HCT116 (cell line): ENCODE results near the gene HPCA. TPM values are rescaled to one million over a fixed set of nuclear protein-coding genes. Genes with fewer than 3 reads are reported as not detected.

Experiments used
- ATAC-seq: fragments of 200-7000 bp; cut with Tn5 transposase; 2 replicates; pipeline ENCODE4 v1.9.1; 2020; ENCODE audit warnings: mild to moderate bottlenecking, moderate library complexity
- BruUV-seq: library from RNA; stranded (reverse); fragments of 400-500 nt; replicated peaks from 2 replicates; lab custom pipeline; 2021; lab: Mats Ljungman, UMichigan
- CTCF ChIA-PET: fragments of 300-600 bp; sonication (Branson Sonifier 250); formaldehyde crosslinking; loops from one replicate; lab custom pipeline; 2021; ENCODE audit warnings: antibody characterized with exemption; lab: Charles Lee
- POLR2A ChIA-PET: fragments of 300-600, 350-600 bp; sonication (Branson Sonifier 250); formaldehyde crosslinking; loops from one replicate; lab custom pipeline; 2021; ENCODE audit warnings: antibody characterized with exemption; lab: Charles Lee
- RAD21 ChIA-PET, 2 experiments: fragments of 300-600 bp; sonication (Branson Sonifier 250); formaldehyde crosslinking; loops; one replicate each; lab custom pipeline; 2023; ENCODE audit warnings: low total read pairs in 2 of 2; ENCODE audit not compliant: uncharacterized antibody in 2 of 2, unreplicated experiment in 2 of 2, low non-redundant PET in 1 of 2; lab: Charles Lee
- DNase-seq: peaks from one replicate; pipeline ENCODE4 v3.0.0-alpha.2; 2010; ENCODE audit warnings: low read depth, low spot score
- H2AFZ ChIP-seq: fragments of 200-600 bp; shearing (Covaris generic), sonication (generic); 2 replicates; pipeline ENCODE4 v1.6.1; 2017; ENCODE audit warnings: low read depth, mixed run types, mixed read lengths, antibody characterized with exemption, low read length; ENCODE audit not compliant: poor library complexity, severe bottlenecking
- H3K27ac ChIP-seq: 2 replicates; pipeline ENCODE4 v1.5.1; 2012; ENCODE audit warnings: low read depth, low read length
- H3K27me3 ChIP-seq: fragments of 200-600 bp; sonication (generic); 2 replicates; pipeline ENCODE4 v1.6.1; 2016; ENCODE audit warnings: mixed run types, low read length, mixed read lengths; ENCODE audit not compliant: insufficient read depth
- H3K36me3 ChIP-seq, 2 experiments: fragments of 200-500 bp in 1 of 2; fragments of 200-600 bp in 1 of 2; sonication (Bioruptor generic) in 1 of 2; sonication (generic) in 1 of 2; 2 replicates each; pipeline versions ENCODE4 v1.5.1 to v1.6.1; 2014 to 2016; ENCODE audit warnings: low read length in 2 of 2, inconsistent platforms in 1 of 2, mixed read lengths in 1 of 2, mixed run types in 1 of 2; ENCODE audit not compliant: insufficient read depth in 2 of 2, control insufficient read depth in 1 of 2
- H3K4me1 ChIP-seq, 2 experiments: fragments of 200-600 bp in 1 of 2; sonication (generic) in 1 of 2; 2 replicates each; pipeline versions ENCODE4 v1.5.1 to v1.6.1; 2012 to 2017; ENCODE audit warnings: low read length in 2 of 2, inconsistent platforms in 1 of 2, mild to moderate bottlenecking in 1 of 2, mixed read lengths in 1 of 2, mixed run types in 1 of 2, moderate library complexity in 1 of 2; ENCODE audit not compliant: insufficient read depth in 2 of 2, control insufficient read depth in 1 of 2
- H3K4me2 ChIP-seq: fragments of 200-600 bp; sonication (generic); 2 replicates; pipeline ENCODE4 v1.6.1; 2017; ENCODE audit warnings: mixed run types, low read length, mixed read lengths
- H3K4me3 ChIP-seq, 2 experiments: fragments of 200-600 bp in 1 of 2; sonication (generic) in 1 of 2; replicated peaks in 1 of 2; 2 replicates each; pipeline ENCODE4 v1.5.1; 2011 to 2016; ENCODE audit warnings: low read length in 2 of 2, control low read depth in 1 of 2, low read depth in 1 of 2, mild to moderate bottlenecking in 1 of 2, mixed read lengths in 1 of 2, mixed run types in 1 of 2
- H3K79me2 ChIP-seq: fragments of 200-600 bp; sonication (generic); 2 replicates; pipeline ENCODE4 v1.6.1; 2017; ENCODE audit warnings: mild to moderate bottlenecking, mixed run types, low read length, moderate library complexity, mixed read lengths; ENCODE audit not compliant: insufficient read depth
- H3K9ac ChIP-seq: fragments of 200-600 bp; sonication (generic); 2 replicates; pipeline ENCODE4 v1.6.1; 2016; ENCODE audit warnings: low read length, mixed read lengths
- H3K9me2 ChIP-seq: fragments of 200-600 bp; sonication (generic), shearing (Covaris generic); 2 replicates; pipeline ENCODE4 v1.6.1; 2017; ENCODE audit warnings: mixed run types, mild to moderate bottlenecking, moderate library complexity; ENCODE audit not compliant: insufficient read depth
- H3K9me3 ChIP-seq, 2 experiments: fragments of 200-500 bp in 1 of 2; fragments of 200-600 bp in 1 of 2; sonication (Bioruptor generic) in 1 of 2; sonication (generic) in 1 of 2; 2 replicates each; pipeline ENCODE4 v1.6.1; 2014 to 2017; ENCODE audit warnings: low read length in 2 of 2, mixed read lengths in 2 of 2, inconsistent platforms in 1 of 2, low read depth in 1 of 2, mild to moderate bottlenecking in 1 of 2, mixed run types in 1 of 2, moderate library complexity in 1 of 2; ENCODE audit not compliant: control insufficient read depth in 1 of 2, insufficient read depth in 1 of 2
- H4K20me1 ChIP-seq: fragments of 200-600 bp; sonication (generic), shearing (Covaris generic); 2 replicates; pipeline ENCODE4 v1.6.1; 2017; ENCODE audit warnings: mixed run types, mild to moderate bottlenecking, moderate library complexity; ENCODE audit not compliant: insufficient read depth
- ATF3 ChIP-seq: IDR thresholded peaks from 2 replicates; pipeline ENCODE4 v1.6.1; 2012
- CEBPB ChIP-seq: IDR thresholded peaks from 2 replicates; pipeline ENCODE4 v1.6.1; 2012; ENCODE audit warnings: low read depth
- EGR1 ChIP-seq: IDR thresholded peaks from 2 replicates; pipeline ENCODE4 v1.6.1; 2012; ENCODE audit warnings: low read depth
- ELF1 ChIP-seq: IDR thresholded peaks from 2 replicates; pipeline ENCODE4 v1.6.1; 2012; ENCODE audit warnings: low read depth, borderline replicate concordance
- EZH2 ChIP-seq: fragments of 200-600 bp; sonication (generic); IDR thresholded peaks from 2 replicates; pipeline ENCODE4 v1.6.1; 2017; ENCODE audit warnings: antibody characterized with exemption, mixed run types
- EZH2phosphoT487 ChIP-seq: fragments of 200-600 bp; IDR thresholded peaks from 2 replicates; pipeline ENCODE4 v1.6.1; 2018; ENCODE audit warnings: antibody characterized with exemption, borderline replicate concordance
- FOSL1 ChIP-seq: IDR thresholded peaks from 2 replicates; pipeline ENCODE4 v1.6.1; 2012; ENCODE audit warnings: low read depth
- JUND ChIP-seq: IDR thresholded peaks from 2 replicates; pipeline ENCODE4 v1.6.1; 2012
- MAX ChIP-seq: IDR thresholded peaks from 2 replicates; pipeline ENCODE4 v1.6.1; 2012
- POLR2A ChIP-seq: IDR thresholded peaks from 2 replicates; pipeline ENCODE4 v1.7.0; 2011; ENCODE audit warnings: borderline replicate concordance; ENCODE audit not compliant: insufficient read depth, insufficient read length; ENCODE audit errors: extremely low read depth
- RAD21 ChIP-seq: IDR thresholded peaks from 2 replicates; pipeline ENCODE4 v1.6.1; 2012; ENCODE audit warnings: low read depth, mild to moderate bottlenecking
- SIN3A ChIP-seq: IDR thresholded peaks from 2 replicates; pipeline ENCODE4 v1.6.1; 2012; ENCODE audit warnings: low read depth
- SP1 ChIP-seq: IDR thresholded peaks from 2 replicates; pipeline ENCODE4 v1.6.1; 2012; ENCODE audit warnings: low read depth
- SRF ChIP-seq: IDR thresholded peaks from 2 replicates; pipeline ENCODE4 v1.6.1; 2012; ENCODE audit warnings: low read depth
- TCF7L2 ChIP-seq: IDR thresholded peaks from 2 replicates; pipeline ENCODE4 v1.7.0; 2011; ENCODE audit warnings: borderline replicate concordance, inconsistent platforms; ENCODE audit not compliant: insufficient read depth, insufficient read length; ENCODE audit errors: extremely low read depth
- intact Hi-C: fragments of 100-400 bp; cut with micrococcal nuclease; formaldehyde crosslinking; loops from 2 replicates; pipeline ENCODE4 v1.10.0; 2022
- total RNA-seq: library from RNA; stranded (reverse); gene quantifications from one replicate; pipeline ENCODE4 v1.2.1, GENCODE V29; 2021; ENCODE audit not compliant: unreplicated experiment
- TF ChIP-seq, protein P1 (sequence below), 3 experiments: fragments of 200-600 bp in 1 of 3; sonication (generic) in 1 of 3; IDR thresholded peaks in 2 of 3; conservative IDR thresholded peaks in 1 of 3; 2 replicates each; pipeline ENCODE4 v1.5.1; 2012 to 2017; ENCODE audit warnings: low read depth in 2 of 3, low read length in 2 of 3, antibody characterized with exemption in 1 of 3, borderline replicate concordance in 1 of 3, control low read depth in 1 of 3, mild to moderate bottlenecking in 1 of 3, mixed read lengths in 1 of 3, mixed run types in 1 of 3, moderate library complexity in 1 of 3; ENCODE audit not compliant: insufficient read depth in 1 of 3
- TF ChIP-seq, protein P2 (sequence below): IDR thresholded peaks from 2 replicates; pipeline ENCODE4 v1.6.1; 2012; ENCODE audit warnings: low read depth

HPCA gene
- total RNA-seq, 1 experiment from 2014 or later: 0.15 TPM

DNA sequence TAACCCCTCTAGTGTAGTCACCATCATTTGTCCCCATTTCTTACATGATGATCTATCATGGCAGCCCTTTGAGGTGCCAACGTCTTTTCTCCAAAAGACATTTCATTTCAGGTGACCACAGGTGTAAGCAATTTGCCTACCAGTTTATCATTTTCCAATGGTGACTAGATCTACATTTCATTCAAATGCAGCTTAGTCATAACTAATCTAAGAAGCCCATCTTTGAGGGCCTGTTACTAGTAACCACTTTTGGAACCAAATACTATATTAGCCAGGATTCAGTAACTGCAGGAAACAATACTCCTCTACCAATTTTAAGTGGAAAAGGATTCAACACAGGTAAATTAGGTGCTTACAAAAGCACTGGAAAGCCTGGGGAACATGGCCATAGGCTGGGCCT lies 45.5 kb downstream of the HPCA start:
- intact Hi-C loops: no loop called here
- Histone ChIP-seq H3K4me3 (no peak overlapping the region), H3K4me1 (peaks cover 12% of the 10 kb centered on the region in 2 experiments; a peak in 3 of 4 replicates), H2AFZ (no peak overlapping the region), H3K9ac (no peak overlapping the region), H3K4me2 (no peak overlapping the region), H3K9me3 (no peaks in the 10 kb centered on the region), H3K36me3 (0 out of 4 replicates have a peak, but pooled peaks cover 0 to 4% of the 10 kb centered on the region in 2 experiments), H3K9me2 (no peaks in the 10 kb centered on the region), H3K27me3 (no peaks in the 10 kb centered on the region), H3K27ac (no peak overlapping the region), H3K79me2 (no peaks in the 10 kb centered on the region), H4K20me1 (no peaks in the 10 kb centered on the region)
- no TSS peak for BruUV-seq
- POLR2A ChIA-PET: no interaction called here
- TF ChIP-seq CEBPB: no peak
- TF ChIP-seq, protein P1, sequence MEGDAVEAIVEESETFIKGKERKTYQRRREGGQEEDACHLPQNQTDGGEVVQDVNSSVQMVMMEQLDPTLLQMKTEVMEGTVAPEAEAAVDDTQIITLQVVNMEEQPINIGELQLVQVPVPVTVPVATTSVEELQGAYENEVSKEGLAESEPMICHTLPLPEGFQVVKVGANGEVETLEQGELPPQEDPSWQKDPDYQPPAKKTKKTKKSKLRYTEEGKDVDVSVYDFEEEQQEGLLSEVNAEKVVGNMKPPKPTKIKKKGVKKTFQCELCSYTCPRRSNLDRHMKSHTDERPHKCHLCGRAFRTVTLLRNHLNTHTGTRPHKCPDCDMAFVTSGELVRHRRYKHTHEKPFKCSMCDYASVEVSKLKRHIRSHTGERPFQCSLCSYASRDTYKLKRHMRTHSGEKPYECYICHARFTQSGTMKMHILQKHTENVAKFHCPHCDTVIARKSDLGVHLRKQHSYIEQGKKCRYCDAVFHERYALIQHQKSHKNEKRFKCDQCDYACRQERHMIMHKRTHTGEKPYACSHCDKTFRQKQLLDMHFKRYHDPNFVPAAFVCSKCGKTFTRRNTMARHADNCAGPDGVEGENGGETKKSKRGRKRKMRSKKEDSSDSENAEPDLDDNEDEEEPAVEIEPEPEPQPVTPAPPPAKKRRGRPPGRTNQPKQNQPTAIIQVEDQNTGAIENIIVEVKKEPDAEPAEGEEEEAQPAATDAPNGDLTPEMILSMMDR (IDR thresholded peaks at IDR 0.05 in 2 of 3, conservative IDR thresholded peaks at IDR 0.05 in 1 of 3; ENCODE audit: borderline replicate concordance in 1 of 3, insufficient read depth in 1 of 3, low read depth in 2 of 3, low read length in 2 of 3): no peak
- TF ChIP-seq JUND: no peak
- TF ChIP-seq POLR2A: no peak
- no peak for TF ChIP-seq MAX
- no peak for TF ChIP-seq EZH2
- TF ChIP-seq EGR1: no peak
- TF ChIP-seq, protein P2, sequence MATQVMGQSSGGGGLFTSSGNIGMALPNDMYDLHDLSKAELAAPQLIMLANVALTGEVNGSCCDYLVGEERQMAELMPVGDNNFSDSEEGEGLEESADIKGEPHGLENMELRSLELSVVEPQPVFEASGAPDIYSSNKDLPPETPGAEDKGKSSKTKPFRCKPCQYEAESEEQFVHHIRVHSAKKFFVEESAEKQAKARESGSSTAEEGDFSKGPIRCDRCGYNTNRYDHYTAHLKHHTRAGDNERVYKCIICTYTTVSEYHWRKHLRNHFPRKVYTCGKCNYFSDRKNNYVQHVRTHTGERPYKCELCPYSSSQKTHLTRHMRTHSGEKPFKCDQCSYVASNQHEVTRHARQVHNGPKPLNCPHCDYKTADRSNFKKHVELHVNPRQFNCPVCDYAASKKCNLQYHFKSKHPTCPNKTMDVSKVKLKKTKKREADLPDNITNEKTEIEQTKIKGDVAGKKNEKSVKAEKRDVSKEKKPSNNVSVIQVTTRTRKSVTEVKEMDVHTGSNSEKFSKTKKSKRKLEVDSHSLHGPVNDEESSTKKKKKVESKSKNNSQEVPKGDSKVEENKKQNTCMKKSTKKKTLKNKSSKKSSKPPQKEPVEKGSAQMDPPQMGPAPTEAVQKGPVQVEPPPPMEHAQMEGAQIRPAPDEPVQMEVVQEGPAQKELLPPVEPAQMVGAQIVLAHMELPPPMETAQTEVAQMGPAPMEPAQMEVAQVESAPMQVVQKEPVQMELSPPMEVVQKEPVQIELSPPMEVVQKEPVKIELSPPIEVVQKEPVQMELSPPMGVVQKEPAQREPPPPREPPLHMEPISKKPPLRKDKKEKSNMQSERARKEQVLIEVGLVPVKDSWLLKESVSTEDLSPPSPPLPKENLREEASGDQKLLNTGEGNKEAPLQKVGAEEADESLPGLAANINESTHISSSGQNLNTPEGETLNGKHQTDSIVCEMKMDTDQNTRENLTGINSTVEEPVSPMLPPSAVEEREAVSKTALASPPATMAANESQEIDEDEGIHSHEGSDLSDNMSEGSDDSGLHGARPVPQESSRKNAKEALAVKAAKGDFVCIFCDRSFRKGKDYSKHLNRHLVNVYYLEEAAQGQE: no peak
- no peak for TF ChIP-seq FOSL1
- TF ChIP-seq TCF7L2: no peak
- TF ChIP-seq SP1: no peak
- no peak for TF ChIP-seq SRF
- TF ChIP-seq RAD21: no peak
- TF ChIP-seq SIN3A: no peak
- no peak for TF ChIP-seq ELF1
- TF ChIP-seq ATF3: no peak
- TF ChIP-seq EZH2phosphoT487: no peak
- ATAC-seq (no peak), DNase-seq (no peak)
- CTCF ChIA-PET: interaction anchor here (1.0 to 5.7 kb wide), 3 partner anchors 56 to 155 kb away, joined by 3 to 41 read pairs (median 3); no protein-coding TSS in a partner anchor
- RAD21 ChIA-PET: interaction anchor here (1.9 to 2.6 kb wide), 2 partner anchors 75 to 155 kb away, joined by 5 to 7 read pairs; no protein-coding TSS in a partner anchor
